Coronary artery (tissue), 2 donors: ENCODE data around the gene STK17B.

Experiments
- DNase-seq: peaks from one replicate; pipeline ENCODE4 v3.0.0-alpha.2; 2017; ENCODE audit warnings: low spot score
- H3K27ac ChIP-seq, 2 donors: fragments of 200-600 bp; sonication (generic); one replicate each; pipeline ENCODE4 v1.5.1; 2016 to 2019
- H3K4me3 ChIP-seq: fragments of 200-600 bp; sonication (generic); 2 replicates; pipeline ENCODE4 v1.5.1; 2016; ENCODE audit warnings: mild to moderate bottlenecking, moderate library complexity
- CTCF ChIP-seq: fragments of 200-600 bp; sonication (generic); IDR thresholded peaks from one replicate; pipeline ENCODE4 v1.5.1; 2019; ENCODE audit warnings: antibody characterized with exemption

Gene STK17B

GRCh38 chr2:196131384-196131937 is 39.9 kb downstream of the STK17B start:
- no peak for TF ChIP-seq CTCF
- H3K4me3 ChIP-seq: no peak overlapping the region
- no peak overlapping the region for H3K27ac ChIP-seq
- no peak for DNase-seq

- no peak for TF ChIP-seq CTCF
- no peak overlapping the region for H3K27ac ChIP-seq
- no peak for DNase-seq
- no peak overlapping the region for H3K4me3 ChIP-seq
Measured at GRCh38 chr2:196130039-196130825, 41.1 kb downstream of the STK17B start.

- Histone ChIP-seq H3K27ac (no peak overlapping the region), H3K4me3 (no peak overlapping the region)
- no peak for TF ChIP-seq CTCF
- no peak for DNase-seq
Measured at GRCh38 chr2:196128749-196129148, 42.6 kb downstream of the STK17B start.

GRCh38 chr2:196125596-196125995 is 45.8 kb downstream of the STK17B start:
- peak overlapping the region in 1 of 2 donors; percentile 65 for H3K27ac ChIP-seq
- no peak for DNase-seq

GRCh38 chr2:196123679-196124373 is 47.6 kb downstream of the STK17B start:
- Histone ChIP-seq H3K4me3 (no peak overlapping the region), H3K27ac (peak overlapping the region; percentile 50 to 75)
- no peak for TF ChIP-seq CTCF

More at GRCh38 chr2:196125596-196125995, 45.8 kb downstream of the STK17B start:
- H3K4me3 ChIP-seq: peak overlapping the region; percentile 36
- no peak for TF ChIP-seq CTCF

GRCh38 chr2:196119926-196120325 is 51.5 kb downstream of the STK17B start:
- no peak for TF ChIP-seq CTCF
- Histone ChIP-seq H3K27ac (no peak overlapping the region), H3K4me3 (no peak overlapping the region)
- no peak for DNase-seq

More at GRCh38 chr2:196123679-196124373, 47.6 kb downstream of the STK17B start:
- DNase-seq: no peak
